HG03039 (cell line): ENCODE results near the gene MAMDC2.
A peak's percentile ranks its signal among the peaks of the same experiment; 100 is the strongest.

Source experiments
- ATAC-seq: cut with Tn5 transposase; IDR thresholded peaks from one replicate; pipeline ENCODE4 v1.9.1; 2021; ENCODE audit warnings: mild to moderate bottlenecking, moderate library complexity; ENCODE audit not compliant: unreplicated experiment

The MAMDC2 gene

GRCh38 chr9:70257991-70258691 lies 214.5 kb downstream of the MAMDC2 start:
- ATAC-seq = peak; percentile 36

GRCh38 chr9:70258692-70259511 lies 215.3 kb downstream of the MAMDC2 start, which contains the start of gene SMC5:
TSS of gene SMC5 (plus strand) at chr9:70258978. CDS start at chr9:70259079, 101 bp downstream.
- ATAC-seq = peak; percentile 81

- no peak for ATAC-seq
Observed at GRCh38 chr9:70259512-70259802, 215.8 kb downstream of the MAMDC2 start.

- no peak for ATAC-seq
Observed at GRCh38 chr9:70260007-70260443, 216.4 kb downstream of the MAMDC2 start.

GRCh38 chr9:70260606-70261005 lies 217.0 kb downstream of the MAMDC2 start:
- ATAC-seq = no peak

- ATAC-seq = no peak
Observed at GRCh38 chr9:70261131-70261870, 217.7 kb downstream of the MAMDC2 start.

- no peak for ATAC-seq
Observed at GRCh38 chr9:70262366-70262765, 218.7 kb downstream of the MAMDC2 start.

- no peak for ATAC-seq
Observed at GRCh38 chr9:70262948-70263347, 219.3 kb downstream of the MAMDC2 start.

GRCh38 chr9:70263421-70263820 lies 219.8 kb downstream of the MAMDC2 start:
- no peak for ATAC-seq
